Activated CD4-positive, alpha-beta T cell treated with anti-CD3 and anti-CD28 coated beads, Interleukin-2, amount 10 ng/mL, durations not matched to agents 24 days and 14 days (primary cell): ENCODE measurements around the gene SRGAP3. TPM values are rescaled to one million over a fixed set of nuclear protein-coding genes. Genes with fewer than 3 reads are reported as not detected.
"Not testable (repeated sequence)": the region's sequence is repeated elsewhere in the genome, so short reads cannot be mapped to it uniquely, and the experiment has no call there.

Source experiments
- DNase-seq: peaks from one replicate; pipeline ENCODE4 v3.0.0; 2022
- H3K27ac Mint-ChIP-seq: one replicate; pipeline ENCODE4 v1.8.0; 2022; ENCODE audit warnings: mild to moderate bottlenecking, mixed read lengths
- H3K27me3 Mint-ChIP-seq: one replicate; pipeline ENCODE4 v1.8.0; 2022; ENCODE audit warnings: mixed read lengths
- H3K36me3 Mint-ChIP-seq: one replicate; pipeline ENCODE4 v1.8.0; 2022; ENCODE audit warnings: low read depth, mild to moderate bottlenecking, mixed read lengths
- H3K4me1 Mint-ChIP-seq: one replicate; pipeline ENCODE4 v1.8.0; 2021; ENCODE audit warnings: mixed read lengths
- H3K4me3 Mint-ChIP-seq: one replicate; pipeline ENCODE4 v1.8.0; 2022; ENCODE audit warnings: mild to moderate bottlenecking, moderate library complexity, mixed read lengths
- H3K9me3 Mint-ChIP-seq: one replicate; pipeline ENCODE4 v1.8.0; 2021; ENCODE audit warnings: mixed read lengths
- intact Hi-C: fragments of 100-400 bp; cut with micrococcal nuclease; formaldehyde crosslinking; loops from one replicate; pipeline ENCODE4 v1.15.1; 2023
- total RNA-seq: library from RNA; stranded (reverse); gene quantifications from 2 replicates; pipeline ENCODE4 v1.2.3, GENCODE V29; 2022

The SRGAP3 gene
- 0.40 and 0.45 TPM in 2 replicates for total RNA-seq

GRCh38 chr3:9249273-9250192, at the start of gene SRGAP3:
Gene SRGAP3, minus strand, starts transcription at chr3:9249646. Its CDS starts 695 bp downstream, at chr3:9248951.
- H3K9me3 Mint-ChIP-seq = no peaks in the 10 kb centered on the region
- intact Hi-C loops = loop anchor here (1.0 to 5.0 kb wide), 4 partner anchors 25 to 287 kb away; partner anchors contain the start of gene RAD18

GRCh38 chr3:9298236-9298635, 48.8 kb upstream of the SRGAP3 start:
- intact Hi-C loops = no loop called here
- H3K36me3 Mint-ChIP-seq = no peaks in the 10 kb centered on the region
- H3K4me1 Mint-ChIP-seq = peaks cover 6% of the 10 kb centered on the region
- no peak for DNase-seq
- H3K27me3 Mint-ChIP-seq = peaks cover 9% of the 10 kb centered on the region
- no peak overlapping the region for H3K27ac Mint-ChIP-seq
- H3K4me3 Mint-ChIP-seq = no peak overlapping the region
- peaks cover 5% of the 10 kb centered on the region for H3K9me3 Mint-ChIP-seq

More at GRCh38 chr3:9249273-9250192, at the start of gene SRGAP3:
- Mint-ChIP-seq H3K4me3 (peak within 1 kb of the TSS; percentile 85), H3K27me3 (peaks cover 7% of the 10 kb centered on the region), H3K4me1 (peaks cover 18% of the 10 kb centered on the region), H3K36me3 (no peaks in the 10 kb centered on the region), H3K27ac (no peak within 1 kb of the TSS)
- peak; percentile 95 for DNase-seq

GRCh38 chr3:9296241-9296640, 46.8 kb upstream of the SRGAP3 start:
- intact Hi-C loops = no loop called here
- Mint-ChIP-seq H3K4me1 (no peaks in the 10 kb centered on the region), H3K27ac (no peak overlapping the region), H3K9me3 (peaks cover 5% of the 10 kb centered on the region), H3K4me3 (no peak overlapping the region), H3K27me3 (peaks cover 12% of the 10 kb centered on the region), H3K36me3 (no peaks in the 10 kb centered on the region)
- DNase-seq = no peak

- peaks cover 2% of the 10 kb centered on the region for H3K9me3 Mint-ChIP-seq
- H3K4me1 Mint-ChIP-seq = no peaks in the 10 kb centered on the region
- H3K27ac Mint-ChIP-seq = no peak overlapping the region
- no peak for DNase-seq
- H3K27me3 Mint-ChIP-seq = peaks cover 12% of the 10 kb centered on the region
- no peaks in the 10 kb centered on the region for H3K36me3 Mint-ChIP-seq
- intact Hi-C loops = no loop called here
- no peak overlapping the region for H3K4me3 Mint-ChIP-seq
These were observed 45.6 kb upstream of the SRGAP3 start for GRCh38 chr3:9295007-9295406.

- H3K4me1 Mint-ChIP-seq, intact Hi-C loops, H3K36me3 Mint-ChIP-seq, H3K9me3 Mint-ChIP-seq, H3K27ac Mint-ChIP-seq, DNase-seq, H3K4me3 Mint-ChIP-seq: not testable (repeated sequence)
- H3K27me3 Mint-ChIP-seq = peaks cover 12% of the 10 kb centered on the region
These were observed 44.5 kb upstream of the SRGAP3 start for GRCh38 chr3:9293953-9294352.

GRCh38 chr3:9293076-9293475, 43.6 kb upstream of the SRGAP3 start:
- DNase-seq = no peak
- peaks cover 12% of the 10 kb centered on the region for H3K27me3 Mint-ChIP-seq
- H3K9me3 Mint-ChIP-seq = no peaks in the 10 kb centered on the region
- no peak overlapping the region for H3K4me3 Mint-ChIP-seq
- no peak overlapping the region for H3K27ac Mint-ChIP-seq
- intact Hi-C loops = no loop called here
- H3K36me3 Mint-ChIP-seq = no peaks in the 10 kb centered on the region
- H3K4me1 Mint-ChIP-seq = no peaks in the 10 kb centered on the region

GRCh38 chr3:9292516-9292915, 43.1 kb upstream of the SRGAP3 start:
- Mint-ChIP-seq H3K27me3 (peaks cover 12% of the 10 kb centered on the region), H3K4me1 (no peaks in the 10 kb centered on the region), H3K9me3 (no peaks in the 10 kb centered on the region), H3K36me3 (no peaks in the 10 kb centered on the region), H3K27ac (no peak overlapping the region), H3K4me3 (no peak overlapping the region)
- DNase-seq = no peak
- intact Hi-C loops = no loop called here

- intact Hi-C loops = no loop called here
- Mint-ChIP-seq H3K36me3 (no peaks in the 10 kb centered on the region), H3K27me3 (peaks cover 11% of the 10 kb centered on the region), H3K4me3 (no peak overlapping the region), H3K4me1 (no peaks in the 10 kb centered on the region), H3K9me3 (no peaks in the 10 kb centered on the region), H3K27ac (no peak overlapping the region)
- DNase-seq = no peak
These were observed 42.5 kb upstream of the SRGAP3 start for GRCh38 chr3:9291821-9292410.

- intact Hi-C loops = no loop called here
- no peaks in the 10 kb centered on the region for H3K4me1 Mint-ChIP-seq
- H3K9me3 Mint-ChIP-seq = no peaks in the 10 kb centered on the region
- no peaks in the 10 kb centered on the region for H3K36me3 Mint-ChIP-seq
- H3K4me3 Mint-ChIP-seq = no peak overlapping the region
- no peak overlapping the region for H3K27ac Mint-ChIP-seq
- no peak for DNase-seq
- H3K27me3 Mint-ChIP-seq = peaks cover 8% of the 10 kb centered on the region
These were observed 41.1 kb upstream of the SRGAP3 start for GRCh38 chr3:9290566-9290965.

GRCh38 chr3:9281533-9281932, 32.1 kb upstream of the SRGAP3 start:
- H3K4me1 Mint-ChIP-seq, H3K9me3 Mint-ChIP-seq, H3K4me3 Mint-ChIP-seq, DNase-seq, H3K27ac Mint-ChIP-seq, intact Hi-C loops, H3K36me3 Mint-ChIP-seq, H3K27me3 Mint-ChIP-seq: not testable (repeated sequence)

GRCh38 chr3:9280451-9281219, 31.2 kb upstream of the SRGAP3 start:
- intact Hi-C loops = no loop called here
- Mint-ChIP-seq H3K27ac (no peak overlapping the region), H3K27me3 (no peaks in the 10 kb centered on the region)

GRCh38 chr3:9279966-9280365, 30.5 kb upstream of the SRGAP3 start:
- H3K9me3 Mint-ChIP-seq = no peaks in the 10 kb centered on the region
- intact Hi-C loops = no loop called here

More at GRCh38 chr3:9280451-9281219, 31.2 kb upstream of the SRGAP3 start:
- H3K4me3 Mint-ChIP-seq = no peak overlapping the region
- no peak for DNase-seq
- H3K36me3 Mint-ChIP-seq = no peaks in the 10 kb centered on the region
- H3K4me1 Mint-ChIP-seq = no peaks in the 10 kb centered on the region
- no peaks in the 10 kb centered on the region for H3K9me3 Mint-ChIP-seq

GRCh38 chr3:9278498-9278897, 29.1 kb upstream of the SRGAP3 start:
- intact Hi-C loops = no loop called here
- Mint-ChIP-seq H3K36me3 (no peaks in the 10 kb centered on the region), H3K27ac (no peak overlapping the region), H3K4me3 (no peak overlapping the region), H3K27me3 (no peaks in the 10 kb centered on the region), H3K9me3 (no peaks in the 10 kb centered on the region), H3K4me1 (no peaks in the 10 kb centered on the region)
- DNase-seq = no peak

More at GRCh38 chr3:9279966-9280365, 30.5 kb upstream of the SRGAP3 start:
- no peaks in the 10 kb centered on the region for H3K27me3 Mint-ChIP-seq
- no peaks in the 10 kb centered on the region for H3K36me3 Mint-ChIP-seq
- no peak overlapping the region for H3K4me3 Mint-ChIP-seq
- no peaks in the 10 kb centered on the region for H3K4me1 Mint-ChIP-seq
- DNase-seq = no peak
- no peak overlapping the region for H3K27ac Mint-ChIP-seq

GRCh38 chr3:9278085-9278484, 28.6 kb upstream of the SRGAP3 start:
- H3K27ac Mint-ChIP-seq = no peak overlapping the region
- intact Hi-C loops = no loop called here

More at GRCh38 chr3:9278085-9278484, 28.6 kb upstream of the SRGAP3 start:
- Mint-ChIP-seq H3K9me3 (no peaks in the 10 kb centered on the region), H3K36me3 (no peaks in the 10 kb centered on the region), H3K27me3 (no peaks in the 10 kb centered on the region), H3K4me1 (no peaks in the 10 kb centered on the region), H3K4me3 (no peak overlapping the region)
- no peak for DNase-seq
